GM10847 (cell line): ENCODE results near the gene PSMA4.

Source experiments
- POLR2A ChIP-seq: IDR thresholded peaks from 2 replicates; pipeline ENCODE4 v1.6.1; 2011; ENCODE audit not compliant: insufficient read length; ENCODE audit errors: extremely low read depth

The PSMA4 gene

DNA sequence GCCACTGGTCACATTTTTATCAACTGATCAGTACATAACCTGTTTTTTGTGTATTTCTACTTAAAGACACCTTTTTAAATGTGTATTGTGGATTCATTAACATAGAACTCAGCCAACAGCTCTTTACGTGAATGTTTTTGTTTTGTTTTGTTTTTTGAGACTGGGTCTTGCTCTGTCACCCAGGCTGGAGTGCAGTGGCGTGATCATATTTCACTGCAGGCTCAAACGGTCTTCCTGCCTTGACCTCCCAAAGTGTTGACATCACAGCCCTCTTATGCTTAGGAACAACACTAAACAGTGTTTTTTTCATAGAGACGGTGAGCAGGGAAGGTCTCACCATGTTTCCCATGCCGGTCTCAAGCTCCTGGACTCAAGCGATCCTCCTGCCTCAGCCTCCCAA lies 9.9 kb downstream of the PSMA4 start:
- no peak for TF ChIP-seq POLR2A

DNA sequence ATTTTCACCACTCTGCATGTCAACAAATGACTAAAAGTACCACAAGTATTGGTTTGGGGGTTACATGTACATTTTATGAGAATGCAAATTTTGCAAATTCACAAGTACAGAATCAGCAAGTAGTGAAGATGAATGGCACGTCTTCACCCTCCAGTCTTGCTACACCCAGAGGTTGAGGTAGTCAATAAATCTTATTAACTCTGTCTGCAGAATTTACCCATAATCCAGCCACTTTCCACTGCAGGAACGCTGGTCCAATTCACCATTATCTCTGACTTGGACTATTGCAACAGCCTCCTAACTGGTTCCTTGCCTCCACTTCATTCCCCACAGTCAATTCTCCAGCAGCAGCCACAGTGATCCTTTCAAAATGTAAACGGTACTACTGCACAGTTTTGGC lies 10.6 kb downstream of the PSMA4 start:
- no peak for TF ChIP-seq POLR2A

DNA sequence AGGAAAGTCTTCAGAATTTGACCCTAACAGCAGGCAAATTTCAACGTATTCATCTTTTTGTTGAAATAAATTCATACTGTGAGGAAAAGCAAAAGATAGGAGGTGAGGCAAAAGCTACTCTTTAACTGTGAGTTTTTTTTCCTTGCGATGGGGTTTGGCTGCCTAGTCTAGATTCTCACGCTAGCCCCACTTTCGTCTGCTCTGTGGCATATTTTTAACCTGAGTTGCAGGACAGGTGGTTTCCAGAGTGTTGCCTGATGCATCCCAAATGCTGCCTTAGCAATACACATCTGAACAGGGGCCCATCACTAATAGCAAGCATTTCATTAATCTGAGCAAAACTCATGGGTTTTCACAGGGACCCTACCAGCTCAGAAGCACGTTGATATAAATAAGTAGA lies 11.7 kb downstream of the PSMA4 start:
- TF ChIP-seq POLR2A, result no peak

DNA sequence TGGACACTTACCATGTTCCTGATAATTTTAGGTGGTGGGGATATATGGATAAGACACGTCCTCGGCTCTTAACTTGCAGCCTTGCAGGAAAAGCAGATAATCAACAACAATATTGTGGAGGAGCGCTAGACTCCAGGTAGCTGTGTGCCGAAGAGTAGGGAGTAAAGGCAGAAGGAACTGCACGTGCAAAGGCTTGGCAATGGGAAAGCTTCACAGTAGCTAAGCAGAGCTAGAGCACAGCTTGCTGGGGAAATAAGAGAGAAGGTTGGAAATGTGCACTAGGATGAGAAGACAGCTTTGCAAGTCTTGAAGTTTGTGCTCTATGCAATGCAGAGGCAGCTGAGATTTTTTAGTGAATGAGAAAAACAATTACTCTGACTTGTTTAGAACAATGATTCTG lies 12.4 kb downstream of the PSMA4 start:
- TF ChIP-seq POLR2A, result no peak

DNA sequence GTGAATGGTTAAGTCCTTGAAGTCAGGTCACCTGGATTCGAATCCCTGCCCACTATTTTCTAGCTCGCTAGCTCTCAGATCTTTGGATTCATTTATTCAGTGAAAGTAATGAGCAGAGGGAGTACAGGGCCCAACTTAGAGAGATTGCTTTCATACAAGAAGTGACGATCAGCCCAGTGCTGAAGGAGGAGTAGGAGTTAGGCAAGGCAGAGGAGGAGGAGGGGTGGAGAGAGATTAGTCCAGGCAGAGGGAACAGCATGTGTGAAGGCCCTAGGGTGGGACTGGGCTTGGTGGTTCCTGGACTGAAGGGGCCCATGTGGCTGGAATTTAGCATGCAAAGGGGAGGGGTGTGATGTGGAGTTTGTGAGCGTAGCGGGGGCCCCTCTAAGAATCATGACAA lies 21.2 kb downstream of the PSMA4 start:
- TF ChIP-seq POLR2A, result no peak

DNA sequence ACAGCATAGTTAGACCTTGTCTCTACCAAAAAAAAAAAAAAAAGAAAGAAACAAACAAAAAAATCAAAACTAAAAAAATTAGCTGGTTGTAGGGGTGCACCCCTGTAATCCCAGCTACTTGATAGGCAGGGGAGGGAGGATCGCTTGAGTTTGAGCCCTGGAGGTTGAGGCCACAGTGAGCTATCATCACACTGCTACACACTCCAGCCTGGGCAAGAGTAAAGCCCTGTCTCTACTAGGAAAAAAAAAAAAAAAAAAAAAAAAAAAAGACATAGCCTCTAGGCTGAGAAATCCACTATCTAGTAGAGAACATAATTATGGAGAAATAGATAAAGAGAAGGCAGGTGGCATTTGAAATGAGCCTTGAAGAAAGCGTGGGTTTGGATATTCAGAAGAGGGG lies 22.8 kb downstream of the PSMA4 start:
- TF ChIP-seq POLR2A, result no peak

DNA sequence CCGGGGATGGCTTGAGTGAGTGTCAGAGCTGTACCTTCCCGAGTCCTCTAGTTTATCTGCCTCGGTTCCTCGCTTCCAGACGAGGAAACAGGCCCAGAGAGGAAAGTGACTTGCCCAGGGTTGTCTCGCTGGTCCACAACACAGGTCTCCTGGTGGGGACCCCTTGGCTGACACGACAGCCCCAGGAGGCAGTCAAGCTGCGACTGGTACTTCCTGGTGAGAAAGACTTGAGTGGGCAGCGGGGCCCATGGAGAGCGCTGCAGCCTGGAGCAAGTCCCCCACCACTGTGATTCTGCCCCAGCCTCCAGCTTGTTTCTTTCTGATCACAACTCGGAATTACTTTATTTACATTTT lies 24.5 kb downstream of the PSMA4 start:
- TF ChIP-seq POLR2A, result no peak

DNA sequence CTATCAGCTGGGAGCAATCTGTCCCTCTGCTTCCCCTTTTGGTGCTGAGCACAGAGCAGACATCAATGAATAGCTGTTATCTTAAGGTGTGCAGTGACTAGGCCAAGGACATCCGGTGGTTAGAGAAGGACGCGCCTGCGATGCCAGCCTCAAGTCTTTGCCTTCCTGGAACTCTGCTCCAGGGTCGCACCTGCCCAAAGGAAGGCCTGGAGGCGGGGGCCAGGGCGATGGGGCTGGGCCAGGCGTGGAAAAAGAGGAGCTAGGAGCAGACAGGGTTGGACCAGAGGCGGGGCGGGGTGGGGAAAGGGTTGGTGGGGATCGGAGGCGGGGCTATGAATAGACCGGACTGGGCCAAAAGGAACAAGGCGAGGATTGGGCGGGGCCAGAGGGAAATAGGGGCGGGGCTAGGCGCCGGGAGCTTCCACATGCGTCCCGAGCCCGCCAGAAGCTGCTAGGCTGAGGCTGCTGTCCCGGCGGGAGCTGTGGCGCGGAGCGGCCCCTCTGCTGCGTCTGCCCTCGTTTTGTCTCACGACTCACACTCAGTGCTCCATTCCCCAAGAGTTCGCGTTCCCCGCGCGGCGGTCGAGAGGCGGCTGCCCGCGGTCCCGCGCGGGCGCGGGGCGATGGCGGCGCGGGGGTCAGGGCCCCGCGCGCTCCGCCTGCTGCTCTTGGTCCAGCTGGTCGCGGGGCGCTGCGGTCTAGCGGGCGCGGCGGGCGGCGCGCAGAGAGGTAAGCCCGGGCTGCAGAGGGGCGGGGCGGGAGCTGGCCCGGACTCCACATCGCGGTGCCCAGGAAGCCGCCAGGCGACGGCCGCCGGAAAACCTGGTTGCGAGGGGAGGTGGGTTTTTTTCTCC lies 25.1 kb downstream of the PSMA4 start, which contains the start of gene CHRNA5:
Gene CHRNA5 (plus strand): TSS at position 424 of the 854 bp plus-strand sequence. CDS start 200 bp downstream, at position 624.
- peak; percentile 58 for TF ChIP-seq POLR2A

DNA sequence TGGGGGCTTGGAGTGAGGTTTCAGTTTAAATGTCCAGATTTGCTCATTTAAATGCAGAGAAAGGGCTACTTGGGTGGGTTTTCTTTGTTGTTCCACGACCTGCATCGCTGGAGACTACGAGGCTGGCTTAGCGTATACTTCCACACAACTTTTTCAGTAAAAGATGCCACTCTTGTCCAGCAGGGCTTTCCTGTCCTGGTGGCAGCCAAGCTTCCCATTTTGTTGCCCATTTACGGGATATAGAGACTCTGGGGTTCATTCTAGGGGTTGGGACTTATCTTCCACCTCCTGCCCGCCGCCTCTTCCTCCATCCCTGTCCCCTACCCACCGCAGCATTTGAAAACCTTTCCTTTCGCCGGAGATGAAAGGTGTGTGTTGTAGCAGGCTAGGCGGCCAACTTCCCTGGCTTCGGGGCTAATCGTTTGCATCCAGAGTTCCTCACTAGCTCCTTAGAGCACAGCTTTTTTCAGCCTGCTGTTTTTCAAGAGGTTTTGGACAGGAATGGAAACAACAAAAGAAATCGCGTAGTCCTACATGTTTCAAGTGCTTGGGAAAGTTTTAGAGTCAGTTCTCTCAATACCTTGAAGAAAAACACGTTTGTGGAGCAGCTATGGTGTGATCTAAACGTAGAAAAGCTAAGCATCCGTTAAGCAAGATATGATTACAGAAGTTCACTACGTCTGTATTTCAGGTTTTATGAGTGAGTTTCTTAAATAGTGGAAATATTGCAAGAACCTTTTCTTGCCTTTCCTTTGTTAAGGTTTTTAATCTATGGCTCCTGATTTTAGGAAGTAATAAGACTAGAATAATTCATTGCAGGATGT lies 25.9 kb downstream of the PSMA4 start:
- TF ChIP-seq POLR2A, result no peak

DNA sequence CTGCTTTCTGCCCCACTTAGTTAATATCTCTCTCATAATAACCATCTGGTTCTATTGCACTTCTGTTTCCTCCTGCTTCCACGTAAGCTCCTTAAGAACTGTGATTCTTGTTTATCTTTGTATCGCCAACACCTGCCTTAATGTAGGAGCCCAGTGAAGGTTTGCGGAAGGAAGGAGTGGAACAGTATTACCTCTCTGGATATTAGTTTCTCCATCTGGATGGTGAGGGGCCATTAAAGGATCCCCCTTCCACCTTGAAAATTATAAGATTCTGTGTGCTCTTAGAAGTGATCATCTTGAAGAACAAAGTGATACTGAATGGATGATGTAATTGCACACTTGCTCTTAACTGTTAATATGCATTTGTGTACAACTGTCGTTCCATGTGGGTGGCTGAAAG lies 27.3 kb downstream of the PSMA4 start:
- no peak for TF ChIP-seq POLR2A

DNA sequence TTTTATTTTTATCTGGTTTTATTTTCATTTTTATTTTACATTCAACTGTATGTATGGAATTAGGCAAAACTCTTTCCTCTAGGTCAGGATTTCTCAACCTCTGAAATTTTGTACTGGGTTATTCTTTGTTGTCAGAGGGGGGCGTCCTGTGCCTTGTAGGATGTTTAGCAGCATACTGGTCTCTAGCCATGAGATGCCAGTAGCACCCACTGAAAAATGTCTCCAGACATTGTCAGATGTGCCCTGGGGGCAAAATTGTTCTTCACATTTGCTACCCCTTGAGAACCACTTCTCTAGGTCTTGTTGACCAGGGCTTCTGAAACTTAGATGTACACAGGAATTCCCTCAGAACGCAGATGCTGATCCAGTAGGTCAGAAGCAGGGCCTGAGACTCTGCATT lies 30.5 kb downstream of the PSMA4 start:
- no peak for TF ChIP-seq POLR2A

DNA sequence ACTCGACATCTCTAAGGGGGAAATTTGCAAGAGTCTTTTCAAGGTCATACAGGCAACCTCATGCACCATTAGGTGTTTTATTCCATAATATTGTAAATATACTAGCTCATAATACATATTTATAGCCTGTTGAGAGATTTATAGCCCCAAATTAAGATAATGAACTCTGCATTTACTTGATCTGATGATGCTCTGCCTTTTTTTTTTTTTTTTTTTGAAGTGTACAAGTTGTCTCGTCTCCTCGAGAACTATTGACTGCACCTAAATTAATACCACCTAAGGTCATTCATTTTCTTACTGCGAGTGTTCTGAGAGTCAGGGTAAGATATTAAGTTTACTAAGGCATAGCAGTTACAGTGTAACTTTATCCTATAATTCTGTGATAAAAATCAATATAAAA lies 31.1 kb downstream of the PSMA4 start:
- TF ChIP-seq POLR2A, result no peak

DNA sequence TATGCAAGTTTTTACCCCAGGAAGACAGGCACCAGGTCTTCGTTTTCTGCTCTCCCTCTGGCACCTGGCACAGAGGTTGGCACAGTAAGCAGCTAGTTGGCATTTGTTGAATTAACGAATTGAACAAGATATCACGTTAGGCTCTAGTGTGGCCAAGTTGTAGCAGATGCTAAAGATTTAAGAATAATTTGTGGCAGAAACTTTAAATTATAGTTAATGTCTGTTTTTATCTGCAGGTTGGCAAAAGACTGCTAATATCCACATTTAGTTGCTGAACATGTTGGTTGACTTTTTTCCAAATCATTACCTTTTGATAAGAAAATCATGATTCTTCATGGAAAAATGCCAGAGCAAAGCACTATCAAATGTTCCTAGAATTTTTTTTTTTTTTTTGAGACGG lies 33.2 kb downstream of the PSMA4 start:
- TF ChIP-seq POLR2A, result no peak

DNA sequence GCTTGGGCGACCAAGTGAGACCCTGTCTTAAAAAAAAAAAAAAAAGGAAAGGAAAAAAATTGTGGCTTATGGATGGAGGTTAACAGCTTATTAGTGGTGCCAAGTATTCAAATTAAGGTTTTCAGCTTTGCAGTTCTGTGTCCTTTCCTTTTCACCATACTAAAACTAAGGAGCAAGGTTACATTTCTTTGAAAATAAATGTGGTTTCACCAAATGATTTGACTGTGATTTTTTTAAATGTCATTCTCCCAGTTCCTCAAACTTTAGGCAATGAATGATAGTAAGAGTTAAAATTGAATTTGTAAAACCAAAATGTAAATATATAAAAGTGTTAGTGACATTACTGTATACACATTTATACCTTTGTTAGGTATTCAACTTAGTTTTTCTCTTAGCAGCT lies 34.7 kb downstream of the PSMA4 start:
- no peak for TF ChIP-seq POLR2A

DNA sequence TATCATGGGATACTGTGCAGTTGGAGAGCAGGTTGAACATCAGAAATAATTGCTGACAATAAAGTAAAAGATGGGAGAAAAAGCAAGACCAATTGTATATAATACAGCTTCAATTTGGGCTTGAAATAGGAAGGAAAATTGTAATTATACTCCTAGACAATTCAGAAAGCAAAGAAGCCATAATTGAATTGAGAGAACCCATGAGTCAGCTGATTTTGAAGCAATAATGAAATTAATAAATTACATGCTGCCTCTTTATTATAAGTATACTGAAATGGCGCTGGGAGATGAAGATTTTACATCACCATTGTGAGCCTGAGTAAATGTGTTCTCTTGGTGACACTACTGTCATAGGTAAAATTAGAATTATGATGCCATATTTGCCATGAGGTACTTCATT lies 57.3 kb downstream of the PSMA4 start:
- TF ChIP-seq POLR2A, result no peak

DNA sequence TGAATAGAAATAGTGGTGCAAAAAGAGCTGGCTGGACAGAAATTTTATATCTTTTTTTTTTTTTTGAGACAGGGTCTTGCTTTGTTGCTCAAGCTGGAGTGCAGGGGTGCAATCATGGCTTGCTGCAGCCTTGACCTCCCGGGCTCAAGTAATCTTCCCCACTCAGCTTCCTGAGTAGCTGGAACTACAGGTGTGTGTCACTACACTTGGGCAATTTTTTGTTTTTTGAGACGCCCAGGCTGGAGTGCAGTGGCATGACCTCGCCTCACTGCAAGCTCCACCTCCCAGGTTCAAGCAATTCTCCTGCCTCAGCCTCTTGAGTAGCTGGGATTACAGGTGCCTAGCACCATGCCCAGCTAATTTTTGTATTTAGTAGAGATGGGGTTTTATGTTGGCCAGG lies 58.1 kb downstream of the PSMA4 start:
- no peak for TF ChIP-seq POLR2A
